GM12878 (cell line): ENCODE measurements around the gene RAB15. TPM values are rescaled to one million over a fixed set of nuclear protein-coding genes. Genes with fewer than 3 reads are reported as not detected.
"Not testable (repeated sequence)": the region's sequence is repeated elsewhere in the genome, so short reads cannot be mapped to it uniquely, and the experiment has no call there.

ENCODE experiments used
- ATAC-seq: fragments of 200-7000 bp; cut with Tn5 transposase; 3 replicates; pipeline ENCODE4 v1.9.1; 2020; ENCODE audit warnings: mild to moderate bottlenecking, moderate library complexity
- BruUV-seq: library from RNA; stranded (reverse); fragments of 400-500 nt; replicated peaks from 2 replicates; lab custom pipeline; 2021; lab: Mats Ljungman, UMichigan
- CTCF ChIA-PET: fragments of 300-600 bp; sonication (Branson Sonifier 250); formaldehyde crosslinking; extraction: SDS; loops from one replicate; lab custom pipeline; 2021; ENCODE audit warnings: inconsistent platforms; lab: Yijun Ruan, JAX
- POLR2A ChIA-PET: fragments of 350-600 bp; formaldehyde crosslinking; extraction: SDS; loops from one replicate; lab custom pipeline; 2021; ENCODE audit warnings: inconsistent platforms; lab: Charles Lee
- RAD21 ChIA-PET: fragments of 300-600 bp; sonication (Branson Sonifier 250); formaldehyde crosslinking; loops from one replicate; lab custom pipeline; 2023; ENCODE audit warnings: antibody characterized with exemption; ENCODE audit not compliant: unreplicated experiment; lab: Charles Lee
- SMC1A ChIA-PET: fragments of 300-600 bp; sonication (Branson Sonifier 250); formaldehyde crosslinking; loops from one replicate; lab custom pipeline; 2023; ENCODE audit not compliant: unreplicated experiment, uncharacterized antibody; lab: Charles Lee
- DNase-seq: peaks from one replicate; pipeline ENCODE4 v3.0.0-alpha.2; 2011; ENCODE audit warnings: low read depth, low spot score
- FAIRE-seq: peaks from 3 replicates; lab custom pipeline; 2011; peaks lifted over from hg19 to GRCh38; lab: Jason Lieb, UNC
- H2AFZ ChIP-seq: 2 replicates; pipeline ENCODE4 v1.6.0; 2011; ENCODE audit warnings: low read depth, low read length, control low read depth; ENCODE audit not compliant: control insufficient read depth
- H3K27ac ChIP-seq: 2 replicates; pipeline ENCODE4 v1.5.1; 2011; ENCODE audit warnings: control low read depth; ENCODE audit not compliant: control insufficient read depth, insufficient read depth
- H3K27me3 ChIP-seq, 2 experiments: replicated peaks in 1 of 2; 2 replicates each; pipeline versions ENCODE4 v1.6.0 to v1.6.1; 2011; ENCODE audit warnings: low read length in 1 of 2; ENCODE audit not compliant: control insufficient read depth in 2 of 2, insufficient read depth in 2 of 2
- H3K36me3 ChIP-seq, 2 experiments: 2 replicates each; pipeline ENCODE4 v1.5.1; 2011; ENCODE audit warnings: low read length in 1 of 2; ENCODE audit not compliant: control insufficient read depth in 2 of 2, insufficient read depth in 2 of 2
- H3K4me1 ChIP-seq: 2 replicates; pipeline ENCODE4 v1.6.1; 2011; ENCODE audit warnings: mild to moderate bottlenecking, low read length, moderate library complexity, mixed read lengths; ENCODE audit not compliant: control insufficient read depth, insufficient read depth
- H3K4me2 ChIP-seq: 2 replicates; pipeline ENCODE4 v1.6.0; 2011; ENCODE audit warnings: control low read depth; ENCODE audit not compliant: control insufficient read depth, insufficient read depth
- H3K4me3 ChIP-seq: fragments of 200-600 bp; sonication (generic); 2 replicates; pipeline ENCODE4 v1.5.1; 2016
- H3K79me2 ChIP-seq: 2 replicates; pipeline ENCODE4 v1.6.0; 2011; ENCODE audit warnings: low read length; ENCODE audit not compliant: control insufficient read depth, insufficient read depth
- H3K9ac ChIP-seq: 2 replicates; pipeline ENCODE4 v1.8.0; 2011; ENCODE audit warnings: low read length, control low read depth, mixed read lengths; ENCODE audit not compliant: control insufficient read depth, insufficient read depth
- H3K9me3 ChIP-seq: replicated peaks from 3 replicates; pipeline ENCODE4 v1.5.1; 2011; ENCODE audit warnings: mild to moderate bottlenecking, low read length; ENCODE audit not compliant: control insufficient read depth, insufficient read depth
- H4K20me1 ChIP-seq: 2 replicates; pipeline ENCODE4 v1.6.0; 2011; ENCODE audit not compliant: control insufficient read depth, insufficient read depth
- NFIC ChIP-seq: IDR thresholded peaks from 2 replicates; pipeline ENCODE4 v1.6.1; 2012; ENCODE audit warnings: low read depth, mild to moderate bottlenecking, inconsistent platforms, low read length, moderate library complexity
- RUNX3 ChIP-seq: IDR thresholded peaks from 2 replicates; pipeline ENCODE4 v1.6.1; 2012; ENCODE audit warnings: low read length, inconsistent platforms
- SREBF1 ChIP-seq: IDR thresholded peaks from 2 replicates; pipeline ENCODE4 v1.6.1; 2012; ENCODE audit warnings: mild to moderate bottlenecking, low read length
- WGBS: methylation state at CpG from one replicate; pipeline ENCODE4 v1.1.6; 2016; ENCODE audit warnings: low lambda C conversion rate; ENCODE audit not compliant: insufficient replicate concordance, insufficient coverage; ENCODE audit errors: missing lambda C conversion rate; 5-methylcytosine and 5-hydroxymethylcytosine counted together
- in situ Hi-C: fragments of 300-500 bp; cut with MboI; formaldehyde crosslinking; loops from 9 replicates; pipeline ENCODE4 v1.14.3; 2018; ENCODE audit warnings: mixed read lengths
- intact Hi-C: fragments of 100-400 bp; cut with micrococcal nuclease; formaldehyde crosslinking; loops from one replicate; pipeline ENCODE4 v1.14.2; 2022; ENCODE audit not compliant: unreplicated experiment
- polyA plus RNA-seq, 11 experiments: library from polyadenylated mRNA; depleted of rRNA in 4 of 11; unstranded in 6 of 11; stranded (reverse) in 5 of 11; fragments of >200 nt; fragmentation: Nextera tagmentation in 4 of 11; fragmentation: Illumina TruSeq in 1 of 11; extraction: Ambion mirVana in 4 of 11; extraction: Trizol in 1 of 11; gene quantifications; 1 replicate in 1 of 11; 2 replicates in 10 of 11; pipeline versions ENCODE4 v1.2.1 to v1.2.3, GENCODE V29; 2011 to 2016; ENCODE audit warnings: inconsistent platforms in 2 of 11, missing spikeins in 2 of 11, low read depth in 1 of 11
- total RNA-seq, 4 experiments: library from RNA; depleted of rRNA in 3 of 4; stranded (reverse); fragments of >200 nt in 3 of 4; fragmentation: Illumina TruSeq in 1 of 4; extraction: Trizol in 1 of 4; gene quantifications; 2 replicates each; pipeline versions ENCODE4 v1.2.1 to v1.2.3, GENCODE V29; 2013 to 2021

The RAB15 gene
- total and polyA plus RNA-seq, 10 of the 15 experiments (the other 5 are each of a cell fraction or from before 2014, with no cell fraction given): 0.32 to 3.9 (median 2.1) TPM

- H3K9ac ChIP-seq, intact Hi-C loops, H3K9me3 ChIP-seq, DNase-seq, H3K27me3 ChIP-seq, H3K36me3 ChIP-seq, ATAC-seq, BruUV-seq, H3K4me3 ChIP-seq, H3K4me1 ChIP-seq, H4K20me1 ChIP-seq, POLR2A ChIA-PET, in situ Hi-C loops, FAIRE-seq, H3K27ac ChIP-seq: not testable (repeated sequence)
- Histone ChIP-seq H2AFZ (peak overlapping the region; percentile 89), H3K79me2 (peaks cover 42% of the 10 kb centered on the region), H3K4me2 (peak overlapping the region; percentile 92; the same call in 1 of the 2 replicates)
- RAD21 ChIA-PET: interaction anchor here (0.6 to 2.2 kb wide), 3 partner anchors 11 to 73 kb away, joined by 3 to 9 read pairs (median 9); partner anchors contain the start of gene FNTB
- 49% methylated on average over 5 of the region's 5 CpGs for WGBS
- SMC1A ChIA-PET: interaction anchor here (1.3 to 1.9 kb wide), 2 partner anchors 39 to 81 kb away, joined by 4 to 8 read pairs; no protein-coding TSS in a partner anchor
- CTCF ChIA-PET: interaction anchor here (3.5 kb wide), 1 partner anchor 21 kb away, joined by 20 read pairs; no protein-coding TSS in a partner anchor
Measured at GRCh38 chr14:64913477-64913876, 58.7 kb downstream of the RAB15 start.

GRCh38 chr14:64912261-64912660, 59.9 kb downstream of the RAB15 start:
- in situ Hi-C loops (no loop called here), intact Hi-C loops (no loop called here)
- no peak overlapping the region for H3K27ac ChIP-seq
- peak; percentile 45; the same call in 1 of the 2 replicates for TF ChIP-seq RUNX3
- TF ChIP-seq NFIC: no peak
- no peak for TF ChIP-seq SREBF1
- H3K36me3 ChIP-seq: no peaks in the 10 kb centered on the region; a peak in 1 of 4 replicates
- 0% methylated on average over 1 of the region's 1 CpG for WGBS
- CTCF ChIA-PET: interaction anchor here (2.6 to 3.5 kb wide), 2 partner anchors 20 to 89 kb away, joined by 15 to 20 read pairs; no protein-coding TSS in a partner anchor
- POLR2A ChIA-PET: no interaction called here
- SMC1A ChIA-PET: no interaction called here
- no peak overlapping the region for H3K9ac ChIP-seq
- ATAC-seq: no peak
- no peaks in the 10 kb centered on the region; the same call in 2 of the 3 replicates for H3K9me3 ChIP-seq
- RAD21 ChIA-PET: interaction anchor here (1.0 kb wide), 1 partner anchor 41 kb away, joined by 4 read pairs; no protein-coding TSS in a partner anchor
- H3K27me3 ChIP-seq: no peaks in the 10 kb centered on the region
- BruUV-seq: no TSS peak
- no peak overlapping the region for H3K4me3 ChIP-seq
- peaks cover 30% of the 10 kb centered on the region for H3K79me2 ChIP-seq
- no peak overlapping the region for H3K4me2 ChIP-seq
- FAIRE-seq: no peak
- H3K4me1 ChIP-seq: peaks cover 5% of the 10 kb centered on the region; the same call in 1 of the 2 replicates
- H2AFZ ChIP-seq: no peak overlapping the region
- H4K20me1 ChIP-seq: no peaks in the 10 kb centered on the region
- no peak for DNase-seq
